Brain microvascular endothelial cell (primary cell): ENCODE measurements around the gene FAM216A.
"Not testable (repeated sequence)": the region's sequence is repeated elsewhere in the genome, so short reads cannot be mapped to it uniquely, and the experiment has no call there.

Experiments used
- DNase-seq: peaks from one replicate; pipeline ENCODE4 v3.0.0-alpha.2; 2020
- H3K27ac ChIP-seq: fragments of 250-450 bp; sonication (Bioruptor Pico); 2 replicates; pipeline ENCODE4 v1.5.1; 2020; ENCODE audit warnings: mild to moderate bottlenecking, moderate library complexity
- H3K27me3 ChIP-seq: fragments of 250-450 bp; sonication (Bioruptor Pico); replicated peaks from 2 replicates; pipeline ENCODE4 v1.5.1; 2020; ENCODE audit warnings: mild to moderate bottlenecking
- H3K36me3 ChIP-seq: fragments of 250-450 bp; sonication (Bioruptor Pico); replicated peaks from 2 replicates; pipeline ENCODE4 v1.5.1; 2020; ENCODE audit warnings: mild to moderate bottlenecking
- H3K4me3 ChIP-seq: 2 replicates; pipeline ENCODE4 v1.5.1; 2011; ENCODE audit warnings: low read depth, mild to moderate bottlenecking, control low read depth, low read length, moderate library complexity
- in situ Hi-C: cut with HindIII; loops from 2 replicates; pipeline ENCODE4 v1.10.0; 2017; ENCODE audit warnings: low sequenced_read_pairs, low pct_ligation_motif_present
- TF ChIP-seq, protein P1 (sequence below): IDR thresholded peaks from 2 replicates; pipeline ENCODE4 v1.5.1; 2011; ENCODE audit warnings: low read depth, mild to moderate bottlenecking, moderate library complexity, low read length, control low read depth, inconsistent platforms; ENCODE audit errors: missing control alignments

FAM216A gene

DNA sequence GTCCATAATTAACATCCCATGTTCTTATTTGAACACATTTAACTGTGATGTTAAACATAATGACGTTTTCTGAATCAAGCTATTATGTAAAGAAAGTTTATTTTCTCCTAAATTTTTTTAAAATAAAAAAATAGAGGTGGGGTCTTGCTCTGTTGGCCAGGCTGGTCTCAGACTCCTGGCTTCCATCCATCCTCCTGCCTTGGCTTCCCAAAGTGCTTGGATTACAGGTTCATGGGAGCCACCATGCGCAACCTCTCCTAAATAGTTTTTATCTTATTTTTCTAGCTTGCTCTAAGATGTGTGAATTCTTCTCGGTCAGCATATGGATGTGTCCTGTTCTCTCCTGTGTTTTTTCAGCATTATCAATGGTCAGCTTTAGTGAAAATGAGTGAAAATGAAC, 36.7 kb downstream of the FAM216A start:
- TF ChIP-seq, protein P1, sequence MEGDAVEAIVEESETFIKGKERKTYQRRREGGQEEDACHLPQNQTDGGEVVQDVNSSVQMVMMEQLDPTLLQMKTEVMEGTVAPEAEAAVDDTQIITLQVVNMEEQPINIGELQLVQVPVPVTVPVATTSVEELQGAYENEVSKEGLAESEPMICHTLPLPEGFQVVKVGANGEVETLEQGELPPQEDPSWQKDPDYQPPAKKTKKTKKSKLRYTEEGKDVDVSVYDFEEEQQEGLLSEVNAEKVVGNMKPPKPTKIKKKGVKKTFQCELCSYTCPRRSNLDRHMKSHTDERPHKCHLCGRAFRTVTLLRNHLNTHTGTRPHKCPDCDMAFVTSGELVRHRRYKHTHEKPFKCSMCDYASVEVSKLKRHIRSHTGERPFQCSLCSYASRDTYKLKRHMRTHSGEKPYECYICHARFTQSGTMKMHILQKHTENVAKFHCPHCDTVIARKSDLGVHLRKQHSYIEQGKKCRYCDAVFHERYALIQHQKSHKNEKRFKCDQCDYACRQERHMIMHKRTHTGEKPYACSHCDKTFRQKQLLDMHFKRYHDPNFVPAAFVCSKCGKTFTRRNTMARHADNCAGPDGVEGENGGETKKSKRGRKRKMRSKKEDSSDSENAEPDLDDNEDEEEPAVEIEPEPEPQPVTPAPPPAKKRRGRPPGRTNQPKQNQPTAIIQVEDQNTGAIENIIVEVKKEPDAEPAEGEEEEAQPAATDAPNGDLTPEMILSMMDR, result no peak
- no peak overlapping the region for H3K4me3 ChIP-seq
- no peaks in the 10 kb centered on the region for H3K36me3 ChIP-seq
- no peak overlapping the region for H3K27ac ChIP-seq
- no peaks in the 10 kb centered on the region for H3K27me3 ChIP-seq
- DNase-seq, result no peak
- in situ Hi-C loops, result loop anchor here (25.0 kb wide), 1 partner anchor 107 kb away; the partner anchor contains the start of gene TCTN1

DNA sequence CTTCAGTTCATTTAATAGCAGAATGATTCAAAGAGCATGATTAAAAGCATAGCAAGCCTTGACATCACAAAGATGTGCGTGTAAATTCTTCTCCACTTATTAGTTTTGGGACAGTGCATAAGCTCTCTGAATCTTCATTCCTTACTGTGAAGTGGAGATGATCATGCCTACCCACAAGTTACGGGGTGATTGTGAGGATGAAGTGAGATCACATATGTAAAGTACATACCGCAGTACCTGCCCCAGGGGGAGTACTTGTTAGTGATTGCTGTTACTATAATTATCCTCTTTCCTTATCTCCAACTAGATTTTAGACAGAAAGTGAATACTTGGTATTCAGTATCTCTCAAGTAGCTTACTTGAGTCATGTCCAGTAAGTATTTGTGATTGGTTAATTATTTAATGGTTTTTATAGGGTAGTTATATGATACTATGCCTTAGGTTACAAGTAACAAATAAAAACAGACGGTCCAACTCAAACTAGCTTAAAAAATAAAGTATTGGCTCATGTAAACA, 39.5 kb downstream of the FAM216A start:
- in situ Hi-C loops, result loop anchor here (25.0 kb wide), 1 partner anchor 104 kb away; the partner anchor contains the start of gene TCTN1
- no peak overlapping the region for H3K27ac ChIP-seq
- TF ChIP-seq, protein P1, result no peak
- H3K36me3 ChIP-seq, result no peaks in the 10 kb centered on the region
- no peaks in the 10 kb centered on the region for H3K27me3 ChIP-seq
- no peak for DNase-seq
- H3K4me3 ChIP-seq, result no peak overlapping the region

DNA sequence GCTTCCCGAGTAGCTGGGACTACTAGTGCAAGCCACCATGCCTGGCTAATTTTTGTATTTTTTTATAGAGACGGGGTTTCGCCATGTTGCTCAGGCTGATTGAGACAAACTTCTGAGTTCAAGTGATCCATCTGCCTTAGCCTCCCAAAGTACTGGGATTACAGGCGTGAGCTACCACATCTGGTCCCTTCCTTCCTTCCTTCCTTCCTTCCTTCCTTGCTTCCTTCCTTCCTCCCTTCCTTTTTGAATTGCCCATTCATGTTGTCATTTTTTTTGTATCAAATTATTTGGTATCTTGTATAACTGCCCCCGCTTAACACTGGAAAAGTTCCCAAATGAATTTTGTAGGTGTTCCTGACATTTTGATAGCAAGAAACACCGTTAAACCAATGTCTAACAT, 45.2 kb downstream of the FAM216A start:
- in situ Hi-C loops, result loop anchor here (25.0 kb wide), 1 partner anchor 98 kb away; the partner anchor contains the start of gene TCTN1
- DNase-seq, result no peak
- TF ChIP-seq, protein P1, result no peak
- H3K4me3 ChIP-seq, result no peak overlapping the region
- no peak overlapping the region for H3K27ac ChIP-seq
- H3K27me3 ChIP-seq, result no peaks in the 10 kb centered on the region
- no peaks in the 10 kb centered on the region for H3K36me3 ChIP-seq

DNA sequence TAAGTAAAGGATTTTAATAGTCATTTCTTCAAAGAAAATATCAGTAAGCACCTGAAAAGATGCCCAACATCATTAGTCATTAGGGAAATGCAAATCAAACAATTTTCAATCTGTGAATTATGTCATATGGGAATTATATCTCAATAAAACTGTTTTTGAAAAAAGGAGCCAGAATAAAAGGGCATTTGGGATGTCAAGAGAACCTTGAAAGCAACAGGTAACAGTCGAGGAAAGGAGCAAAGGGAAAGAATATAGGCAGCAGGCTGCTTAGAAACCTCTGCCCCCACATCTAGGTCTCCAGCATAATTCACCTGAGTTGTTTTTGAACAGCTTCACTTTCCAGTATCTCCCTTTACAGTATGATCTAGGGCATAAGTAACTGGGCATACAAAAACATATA, 45.7 kb downstream of the FAM216A start:
- in situ Hi-C loops, result loop anchor here (25.0 kb wide), 1 partner anchor 98 kb away; the partner anchor contains the start of gene TCTN1

DNA sequence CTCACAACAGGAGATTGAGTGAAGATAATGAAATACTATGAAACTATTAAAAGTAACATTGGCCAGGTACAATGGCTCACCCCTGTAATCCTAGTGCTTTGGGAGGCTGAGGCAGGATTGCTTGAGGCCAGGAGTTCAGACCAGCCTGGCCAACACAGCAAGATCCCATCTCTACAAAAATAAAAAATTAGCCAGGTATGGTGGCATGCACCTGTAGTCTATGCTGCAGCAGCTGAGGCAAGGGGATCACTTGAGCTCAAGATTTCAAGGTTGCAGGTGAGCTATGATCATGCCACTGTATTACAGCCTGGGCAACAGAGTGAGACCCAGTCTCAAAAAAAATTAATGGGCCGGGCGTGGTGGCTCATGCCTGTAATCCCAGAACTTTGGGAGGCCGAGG, 48.4 kb downstream of the FAM216A start:
- TF ChIP-seq, protein P1, result no peak
- DNase-seq, result no peak
- Histone ChIP-seq H3K27ac (no peak overlapping the region), H3K4me3 (no peak overlapping the region), H3K27me3 (no peaks in the 10 kb centered on the region), H3K36me3 (no peaks in the 10 kb centered on the region)
- in situ Hi-C loops, result loop anchor here (25.0 kb wide), 1 partner anchor 95 kb away; the partner anchor contains the start of gene TCTN1

More for the DNA sequence above, 45.7 kb downstream of the FAM216A start:
- H3K36me3 ChIP-seq, result no peaks in the 10 kb centered on the region
- TF ChIP-seq, protein P1, result no peak
- no peak overlapping the region for H3K27ac ChIP-seq
- no peak for DNase-seq
- no peak overlapping the region for H3K4me3 ChIP-seq
- H3K27me3 ChIP-seq, result no peaks in the 10 kb centered on the region

DNA sequence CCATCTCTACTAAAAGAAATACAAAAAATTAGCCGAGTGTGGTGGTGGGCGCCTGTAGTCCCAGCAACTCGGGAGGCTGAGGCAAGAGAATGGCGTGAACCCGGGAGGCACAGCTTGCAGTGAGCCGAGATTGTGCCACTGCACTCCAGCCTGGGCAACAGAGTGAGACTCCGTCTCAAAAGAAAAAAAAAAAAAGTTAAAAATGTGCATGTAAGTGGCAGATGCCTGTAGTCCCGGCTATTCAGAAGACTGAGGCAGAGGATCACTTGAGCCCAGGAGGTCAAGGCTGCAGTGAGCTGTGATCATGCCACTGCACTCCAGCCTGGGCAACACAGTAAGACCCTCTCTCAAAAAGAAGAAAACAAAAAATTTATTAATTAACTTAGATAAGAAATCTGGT, 49.4 kb downstream of the FAM216A start:
- not testable (repeated sequence) for H3K36me3 ChIP-seq, H3K4me3 ChIP-seq, H3K27me3 ChIP-seq, H3K27ac ChIP-seq, DNase-seq
- in situ Hi-C loops, result loop anchor here (25.0 kb wide), 1 partner anchor 94 kb away; the partner anchor contains the start of gene TCTN1

DNA sequence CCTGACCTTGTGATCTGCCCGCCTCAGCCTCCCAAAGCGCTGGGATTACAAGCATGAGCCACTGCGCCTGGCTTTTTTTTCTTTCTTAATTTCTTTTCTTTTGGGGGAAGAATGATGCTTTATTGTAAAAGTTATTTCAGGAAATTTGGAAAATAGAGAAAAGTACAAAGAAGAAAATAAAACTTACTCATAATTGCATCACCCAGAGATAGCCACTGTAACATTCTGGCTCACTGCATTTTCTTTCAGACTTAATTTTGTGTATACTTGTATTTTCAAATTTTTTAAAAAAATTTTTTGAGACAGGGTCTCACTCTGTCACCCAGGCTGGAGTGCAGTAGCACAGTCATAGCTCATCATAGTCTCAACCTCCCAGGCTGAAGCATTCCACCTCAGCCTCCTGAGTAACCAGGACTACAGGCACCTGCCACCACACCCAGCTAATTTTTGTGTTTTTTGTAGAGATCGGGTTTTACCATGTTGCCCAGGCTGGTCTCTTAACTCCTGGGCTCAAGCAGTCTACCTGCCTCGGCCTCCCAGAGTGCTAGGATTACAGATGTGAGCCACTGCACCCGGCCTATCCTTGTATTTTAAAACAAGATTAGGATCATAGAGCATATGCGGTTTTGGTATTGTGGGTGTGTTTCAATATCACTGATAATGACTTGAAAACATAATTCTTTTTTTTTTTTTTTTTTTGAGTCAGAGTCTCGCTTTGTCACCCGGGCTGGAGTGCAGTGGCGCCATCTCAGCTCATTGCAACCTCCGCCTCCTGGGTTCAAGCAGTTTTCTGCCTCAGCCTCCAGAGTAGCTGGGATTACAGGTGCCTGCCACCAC, 52.4 kb downstream of the FAM216A start:
- H3K36me3 ChIP-seq, DNase-seq, H3K27me3 ChIP-seq, H3K4me3 ChIP-seq, H3K27ac ChIP-seq: not testable (repeated sequence)
- in situ Hi-C loops, result loop anchor here (25.0 kb wide), 1 partner anchor 91 kb away; the partner anchor contains the start of gene TCTN1
